Measurements from ENCODE around the gene CDCA4. TPM values are rescaled to one million over a fixed set of nuclear protein-coding genes. Genes with fewer than 3 reads are reported as not detected.
A peak's percentile ranks its signal among the peaks of the same experiment; 100 is the strongest.

CDCA4 gene
- total RNA-seq = 2.0 TPM
- long read RNA-seq, partial matches to known transcripts = 0 of 4 reads
- long read RNA-seq, other reads (novel, unspliced or antisense) = 0 of 4 reads

GRCh38 chr14:105020815-105021655 lies at the start of gene CDCA4:
Gene CDCA4 (minus strand): TSS chr14:105021083. CDS start chr14:105011929, 9,154 bp downstream.
- TF ChIP-seq CTCF (IDR thresholded peaks at IDR 0.05; ENCODE audit: borderline replicate concordance) = peak; percentile 29
- H3K4me1 ChIP-seq = peaks cover 35% of the 10 kb centered on the region

GRCh38 chr14:105069871-105070759 lies 49.2 kb upstream of the CDCA4 start:
- no peaks in the 10 kb centered on the region for H3K36me3 ChIP-seq
- TF ChIP-seq CTCF (IDR thresholded peaks at IDR 0.05; ENCODE audit: borderline replicate concordance) = no peak
- peaks cover 32% of the 10 kb centered on the region for H3K4me1 ChIP-seq
- intact Hi-C loops (cut with micrococcal nuclease) = no loop called here
- H3K27me3 ChIP-seq (ENCODE audit: low read depth) = peaks cover 66% of the 10 kb centered on the region
- no peaks in the 10 kb centered on the region for H3K9me3 ChIP-seq (replicated peaks)
- H3K27ac ChIP-seq (replicated peaks) = peak overlapping the region; percentile 12
- H3K4me3 ChIP-seq = no peak overlapping the region
- peak; percentile 45 for DNase-seq

More at GRCh38 chr14:105020815-105021655, at the start of gene CDCA4:
- Histone ChIP-seq H3K36me3 (no peaks in the 10 kb centered on the region), H3K27ac (replicated peaks) (peak within 1 kb of the TSS; percentile 87), H3K4me3 (peak within 1 kb of the TSS; percentile 94), H3K9me3 (replicated peaks) (no peaks in the 10 kb centered on the region), H3K27me3 (ENCODE audit: low read depth) (no peaks in the 10 kb centered on the region)
- DNase-seq = peak; percentile 98
- intact Hi-C loops (cut with micrococcal nuclease) = no loop called here

DNA sequence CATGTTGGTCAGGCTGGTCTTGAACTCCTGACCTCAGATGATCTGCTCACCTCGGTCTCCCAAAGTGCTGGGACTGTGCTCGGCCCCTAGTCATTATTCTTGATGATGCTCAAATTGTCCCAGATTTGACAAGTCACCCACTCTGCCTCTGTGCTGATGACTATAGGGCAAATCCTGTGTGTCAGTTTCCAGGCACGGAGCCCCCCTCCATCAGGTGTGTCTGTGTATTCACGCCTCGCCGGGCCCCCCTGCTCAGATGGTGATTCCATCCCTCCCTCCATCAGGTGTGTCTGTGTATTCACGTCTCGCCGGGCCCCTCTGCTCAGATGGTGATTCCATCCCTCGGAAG lies 48.6 kb upstream of the CDCA4 start:
- no peak overlapping the region for H3K27ac ChIP-seq (replicated peaks)
- no peak for DNase-seq
- no peak overlapping the region for H3K4me3 ChIP-seq
- no peak for TF ChIP-seq CTCF (IDR thresholded peaks at IDR 0.05; ENCODE audit: borderline replicate concordance)
- H3K4me1 ChIP-seq = peaks cover 33% of the 10 kb centered on the region
- H3K36me3 ChIP-seq = no peaks in the 10 kb centered on the region
- H3K27me3 ChIP-seq (ENCODE audit: low read depth) = peaks cover 62% of the 10 kb centered on the region
- H3K9me3 ChIP-seq (replicated peaks) = no peaks in the 10 kb centered on the region
- intact Hi-C loops (cut with micrococcal nuclease) = no loop called here

GRCh38 chr14:105068818-105069217 lies 47.9 kb upstream of the CDCA4 start:
- Histone ChIP-seq H3K36me3 (no peaks in the 10 kb centered on the region), H3K4me3 (no peak overlapping the region), H3K27ac (replicated peaks) (no peak overlapping the region), H3K4me1 (peaks cover 36% of the 10 kb centered on the region), H3K27me3 (ENCODE audit: low read depth) (peaks cover 55% of the 10 kb centered on the region), H3K9me3 (replicated peaks) (no peaks in the 10 kb centered on the region)
- intact Hi-C loops (cut with micrococcal nuclease) = no loop called here
- TF ChIP-seq CTCF (IDR thresholded peaks at IDR 0.05; ENCODE audit: borderline replicate concordance) = no peak
- no peak for DNase-seq

GRCh38 chr14:105067969-105068301 lies 47.1 kb upstream of the CDCA4 start:
- Histone ChIP-seq H3K9me3 (replicated peaks) (no peaks in the 10 kb centered on the region), H3K27ac (replicated peaks) (no peak overlapping the region), H3K4me3 (no peak overlapping the region), H3K4me1 (peaks cover 45% of the 10 kb centered on the region), H3K27me3 (ENCODE audit: low read depth) (peaks cover 46% of the 10 kb centered on the region), H3K36me3 (no peaks in the 10 kb centered on the region)
- intact Hi-C loops (cut with micrococcal nuclease) = no loop called here
- TF ChIP-seq CTCF (IDR thresholded peaks at IDR 0.05; ENCODE audit: borderline replicate concordance) = no peak
- DNase-seq = no peak
